Measurements from ENCODE around the gene PVRIG.
"Not testable (repeated sequence)": the region's sequence is repeated elsewhere in the genome, so short reads cannot be mapped to it uniquely, and the experiment has no call there.

The PVRIG gene

DNA sequence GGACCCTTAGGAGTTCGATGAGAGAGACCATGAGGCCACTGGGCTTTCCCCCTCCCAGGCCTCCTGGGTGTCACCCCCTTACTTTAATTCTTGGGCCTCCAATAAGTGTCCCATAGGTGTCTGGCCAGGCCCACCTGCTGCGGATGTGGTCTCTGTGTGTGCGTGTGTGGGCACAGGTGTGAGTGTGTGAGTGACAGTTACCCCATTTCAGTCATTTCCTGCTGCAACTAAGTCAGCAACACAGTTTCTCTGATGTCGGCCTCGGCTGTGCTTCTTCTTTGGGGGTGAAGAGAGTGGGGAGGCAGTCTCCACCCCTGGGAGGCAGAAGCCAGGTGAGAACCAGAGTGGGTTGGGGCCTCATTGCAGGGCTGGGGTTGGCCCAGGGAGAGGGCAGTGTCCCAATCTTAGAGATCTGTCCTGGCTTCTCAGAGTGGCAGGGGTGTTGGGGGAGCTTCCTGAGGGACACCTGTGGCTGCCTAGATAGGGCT is 1.5 kb downstream of the PVRIG start:
- DNase-seq, result no peak
- Histone ChIP-seq H2AK5ac (ENCODE audit: low read length) (no peak overlapping the region), H3K4me3 (ENCODE audit: low read length) (no peak overlapping the region), H3K56ac (ENCODE audit: low read length) (no peak overlapping the region), H3K27me3 (ENCODE audit: insufficient read depth, low read length, poor library complexity) (no peaks in the 10 kb centered on the region), H2BK5ac (ENCODE audit: low read length) (no peak overlapping the region), H3K27ac (ENCODE audit: low read depth, low read length) (no peak overlapping the region), H3K23ac (ENCODE audit: low read length) (no peak overlapping the region), H3K79me2 (ENCODE audit: control insufficient read depth, insufficient read depth, low read length) (no peaks in the 10 kb centered on the region), H3K4me1 (ENCODE audit: control insufficient read depth, low read depth, low read length) (no peaks in the 10 kb centered on the region), H4K8ac (ENCODE audit: low read depth, low read length) (no peak overlapping the region), H3K4me2 (ENCODE audit: low read length) (no peak overlapping the region), H3K18ac (ENCODE audit: low read length) (no peak overlapping the region), H3K79me1 (ENCODE audit: low read length) (no peaks in the 10 kb centered on the region), H2BK120ac (ENCODE audit: low read depth, low read length) (no peak overlapping the region), H3K9ac (ENCODE audit: low read length) (no peak overlapping the region), H3K4ac (ENCODE audit: low read depth, low read length) (no peak overlapping the region), H3K36me3 (ENCODE audit: control insufficient read depth, insufficient read depth, low read length) (no peaks in the 10 kb centered on the region), H2BK15ac (replicated peaks; ENCODE audit: low read depth) (no peak overlapping the region), H4K5ac (ENCODE audit: low read length) (no peak overlapping the region)
- no CpG with 5 or more reads among the region's 5 CpGs for WGBS (ENCODE audit: extremely low coverage, insufficient coverage, low lambda C conversion rate)

GRCh38 chr7:100221767-100222444 is 2.2 kb downstream of the PVRIG start:
- Histone ChIP-seq H3K4me1 (ENCODE audit: control insufficient read depth, low read depth, low read length) (no peaks in the 10 kb centered on the region), H4K8ac (ENCODE audit: low read depth, low read length) (no peak overlapping the region), H2AK5ac (ENCODE audit: low read length) (no peak overlapping the region), H2BK5ac (ENCODE audit: low read length) (no peak overlapping the region), H3K27ac (ENCODE audit: low read depth, low read length) (no peak overlapping the region), H3K23ac (ENCODE audit: low read length) (no peak overlapping the region), H3K27me3 (ENCODE audit: insufficient read depth, low read length, poor library complexity) (no peaks in the 10 kb centered on the region), H3K18ac (ENCODE audit: low read length) (no peak overlapping the region), H3K4me2 (ENCODE audit: low read length) (no peak overlapping the region), H3K79me1 (ENCODE audit: low read length) (no peaks in the 10 kb centered on the region), H3K56ac (ENCODE audit: low read length) (no peak overlapping the region), H2BK120ac (ENCODE audit: low read depth, low read length) (no peak overlapping the region), H3K4me3 (ENCODE audit: low read length) (no peak overlapping the region), H4K5ac (ENCODE audit: low read length) (no peak overlapping the region), H3K79me2 (ENCODE audit: control insufficient read depth, insufficient read depth, low read length) (no peaks in the 10 kb centered on the region), H3K36me3 (ENCODE audit: control insufficient read depth, insufficient read depth, low read length) (no peaks in the 10 kb centered on the region), H2BK15ac (replicated peaks; ENCODE audit: low read depth) (no peak overlapping the region), H3K4ac (ENCODE audit: low read depth, low read length) (no peak overlapping the region), H3K9ac (ENCODE audit: low read length) (no peak overlapping the region)
- no CpG with 5 or more reads among the region's 14 CpGs for WGBS (ENCODE audit: extremely low coverage, insufficient coverage, low lambda C conversion rate)
- no peak for DNase-seq

DNA sequence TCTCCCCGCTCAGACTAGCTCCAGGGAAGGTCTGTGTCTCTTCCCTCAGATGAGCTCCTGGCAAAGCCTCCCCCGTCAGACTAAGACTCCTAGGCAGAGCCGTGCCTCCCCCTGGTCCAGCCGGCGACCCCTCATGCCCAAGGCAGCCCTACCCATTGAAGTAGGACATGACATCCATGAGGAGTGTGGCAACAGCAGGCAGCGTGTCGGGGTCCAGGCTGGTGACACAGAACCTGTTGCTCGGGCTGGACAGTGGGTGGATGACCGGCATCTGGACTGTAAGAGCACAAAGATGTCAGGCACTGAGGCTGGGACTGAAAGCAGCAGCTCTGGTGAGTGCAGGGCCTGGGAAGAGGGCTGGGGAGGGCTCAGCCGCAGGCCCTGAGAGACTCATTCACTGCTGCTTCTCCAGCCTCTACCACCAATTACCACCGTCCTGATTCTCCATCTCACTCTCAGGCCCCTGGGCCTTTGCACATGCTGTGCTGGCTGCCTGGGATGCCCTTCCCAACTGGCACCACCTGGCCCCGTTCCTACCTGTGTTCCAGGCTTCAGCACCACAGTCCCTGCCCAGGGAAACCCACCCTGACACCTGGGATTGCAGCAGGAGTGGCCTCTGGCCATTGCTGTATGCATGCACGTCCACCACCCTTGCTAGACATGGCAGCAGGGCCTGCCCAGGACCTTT is 2.8 kb downstream of the PVRIG start:
- no CpG with 5 or more reads among the region's 13 CpGs for WGBS (ENCODE audit: extremely low coverage, insufficient coverage, low lambda C conversion rate)
- Histone ChIP-seq H3K27me3 (ENCODE audit: insufficient read depth, low read length, poor library complexity) (no peaks in the 10 kb centered on the region), H3K18ac (ENCODE audit: low read length) (no peak overlapping the region), H2BK15ac (replicated peaks; ENCODE audit: low read depth) (no peak overlapping the region), H3K4me3 (ENCODE audit: low read length) (no peak overlapping the region), H2AK5ac (ENCODE audit: low read length) (no peak overlapping the region), H4K5ac (ENCODE audit: low read length) (no peak overlapping the region), H3K4ac (ENCODE audit: low read depth, low read length) (no peak overlapping the region), H3K4me1 (ENCODE audit: control insufficient read depth, low read depth, low read length) (no peaks in the 10 kb centered on the region), H3K79me1 (ENCODE audit: low read length) (no peaks in the 10 kb centered on the region), H3K56ac (ENCODE audit: low read length) (no peak overlapping the region), H2BK120ac (ENCODE audit: low read depth, low read length) (no peak overlapping the region), H4K8ac (ENCODE audit: low read depth, low read length) (no peak overlapping the region), H3K9ac (ENCODE audit: low read length) (no peak overlapping the region), H3K27ac (ENCODE audit: low read depth, low read length) (no peak overlapping the region), H3K23ac (ENCODE audit: low read length) (no peak overlapping the region), H3K79me2 (ENCODE audit: control insufficient read depth, insufficient read depth, low read length) (no peaks in the 10 kb centered on the region), H3K36me3 (ENCODE audit: control insufficient read depth, insufficient read depth, low read length) (no peaks in the 10 kb centered on the region), H3K4me2 (ENCODE audit: low read length) (no peak overlapping the region), H2BK5ac (ENCODE audit: low read length) (no peak overlapping the region)
- no peak for DNase-seq

GRCh38 chr7:100223376-100223927 is 3.7 kb downstream of the PVRIG start:
- not testable (repeated sequence) for H3K4me1 ChIP-seq (ENCODE audit: control insufficient read depth, low read depth, low read length); H3K27me3 ChIP-seq (ENCODE audit: insufficient read depth, low read length, poor library complexity); H3K4me3 ChIP-seq (ENCODE audit: low read length); DNase-seq; H3K27ac ChIP-seq (ENCODE audit: low read depth, low read length); H3K4ac ChIP-seq (ENCODE audit: low read depth, low read length); H2AK5ac ChIP-seq (ENCODE audit: low read length); H4K5ac ChIP-seq (ENCODE audit: low read length); H3K79me2 ChIP-seq (ENCODE audit: control insufficient read depth, insufficient read depth, low read length); H3K9ac ChIP-seq (ENCODE audit: low read length); H4K8ac ChIP-seq (ENCODE audit: low read depth, low read length); H2BK15ac ChIP-seq (replicated peaks; ENCODE audit: low read depth); H3K79me1 ChIP-seq (ENCODE audit: low read length); H2BK120ac ChIP-seq (ENCODE audit: low read depth, low read length); H3K56ac ChIP-seq (ENCODE audit: low read length); H3K18ac ChIP-seq (ENCODE audit: low read length); H3K4me2 ChIP-seq (ENCODE audit: low read length); H3K23ac ChIP-seq (ENCODE audit: low read length); H3K36me3 ChIP-seq (ENCODE audit: control insufficient read depth, insufficient read depth, low read length); H2BK5ac ChIP-seq (ENCODE audit: low read length)
- no CpG with 5 or more reads among the region's 17 CpGs for WGBS (ENCODE audit: extremely low coverage, insufficient coverage, low lambda C conversion rate)

GRCh38 chr7:100224891-100225290 is 5.1 kb downstream of the PVRIG start:
- H3K4me2 ChIP-seq (ENCODE audit: low read length); H3K79me2 ChIP-seq (ENCODE audit: control insufficient read depth, insufficient read depth, low read length); H2BK120ac ChIP-seq (ENCODE audit: low read depth, low read length); H3K79me1 ChIP-seq (ENCODE audit: low read length); H3K9ac ChIP-seq (ENCODE audit: low read length); H3K27ac ChIP-seq (ENCODE audit: low read depth, low read length); H2BK15ac ChIP-seq (replicated peaks; ENCODE audit: low read depth); H3K36me3 ChIP-seq (ENCODE audit: control insufficient read depth, insufficient read depth, low read length); H2BK5ac ChIP-seq (ENCODE audit: low read length); H3K18ac ChIP-seq (ENCODE audit: low read length); H4K5ac ChIP-seq (ENCODE audit: low read length); H2AK5ac ChIP-seq (ENCODE audit: low read length); H3K4me3 ChIP-seq (ENCODE audit: low read length); H3K4me1 ChIP-seq (ENCODE audit: control insufficient read depth, low read depth, low read length); DNase-seq; H3K56ac ChIP-seq (ENCODE audit: low read length); H3K27me3 ChIP-seq (ENCODE audit: insufficient read depth, low read length, poor library complexity); H4K8ac ChIP-seq (ENCODE audit: low read depth, low read length); H3K23ac ChIP-seq (ENCODE audit: low read length); H3K4ac ChIP-seq (ENCODE audit: low read depth, low read length): not testable (repeated sequence)
- WGBS (ENCODE audit: extremely low coverage, insufficient coverage, low lambda C conversion rate), result no CpG with 5 or more reads among the region's 6 CpGs
